Activated CD8-positive, alpha-beta T cell treated with anti-CD3 and anti-CD28 coated beads for 36 hours (primary cell): Measurements from ENCODE around the gene HEPN1. TPM values are rescaled to one million over a fixed set of nuclear protein-coding genes. Genes with fewer than 3 reads are reported as not detected.
A peak's percentile ranks its signal among the peaks of the same experiment; 100 is the strongest.

Source experiments
- ATAC-seq: fragments of 200-7000 bp; cut with Tn5 transposase; one replicate; pipeline ENCODE4 v1.10.0; 2021; ENCODE audit warnings: mild to moderate bottlenecking, moderate library complexity
- CTCF ChIA-PET: fragments of 350-600 bp; sonication (Branson Sonifier 250); formaldehyde crosslinking; loops from one replicate; lab custom pipeline; 2021; ENCODE audit warnings: antibody characterized with exemption; lab: Charles Lee
- POLR2A ChIA-PET: fragments of 350-600 bp; sonication (Branson Sonifier 250); formaldehyde crosslinking; loops from one replicate; lab custom pipeline; 2021; ENCODE audit warnings: antibody characterized with exemption; lab: Charles Lee
- DNase-seq: peaks from one replicate; pipeline ENCODE4 v3.0.0-alpha.2; 2020
- H3K27ac Mint-ChIP-seq: one replicate; pipeline ENCODE4 v1.8.0; 2021; ENCODE audit warnings: mild to moderate bottlenecking, mixed read lengths
- H3K27me3 Mint-ChIP-seq: one replicate; pipeline ENCODE4 v1.8.0; 2021; ENCODE audit warnings: mixed read lengths
- H3K36me3 Mint-ChIP-seq: one replicate; pipeline ENCODE4 v1.8.0; 2021; ENCODE audit warnings: low read depth, mixed read lengths
- H3K4me1 Mint-ChIP-seq: one replicate; pipeline ENCODE4 v1.8.0; 2021; ENCODE audit warnings: low read depth, mixed read lengths
- H3K4me3 Mint-ChIP-seq: one replicate; pipeline ENCODE4 v1.8.0; 2021; ENCODE audit warnings: mild to moderate bottlenecking, moderate library complexity, mixed read lengths
- H3K9me3 Mint-ChIP-seq: one replicate; pipeline ENCODE4 v1.8.0; 2021; ENCODE audit warnings: mixed read lengths
- CTCF ChIP-seq: fragments of 200-600 bp; IDR thresholded peaks from one replicate; pipeline ENCODE4 v1.8.0; 2022; ENCODE audit warnings: antibody characterized with exemption, mild to moderate bottlenecking
- intact Hi-C: fragments of 100-400 bp; cut with micrococcal nuclease; formaldehyde crosslinking; loops from one replicate; pipeline ENCODE4 v1.10.0; 2022
- total RNA-seq, 2 experiments: library from RNA; stranded (reverse); gene quantifications; one replicate each; pipeline ENCODE4 v1.2.3, GENCODE V29; 2021

The HEPN1 gene
- total RNA-seq, 2 experiments from 2014 or later = not detected

GRCh38 chr11:124872741-124873140 is 46.3 kb upstream of the HEPN1 start:
- intact Hi-C loops = no loop called here
- Mint-ChIP-seq H3K27me3 (peaks cover 56% of the 10 kb centered on the region), H3K36me3 (no peaks in the 10 kb centered on the region), H3K27ac (no peak overlapping the region), H3K4me1 (peaks cover 25% of the 10 kb centered on the region), H3K4me3 (no peak overlapping the region), H3K9me3 (no peaks in the 10 kb centered on the region)
- ChIA-PET CTCF (interaction anchor here (0.7 to 1.0 kb wide), 2 partner anchors 36 to 79 kb away, joined by 3 read pairs; no protein-coding TSS in a partner anchor), POLR2A (no interaction called here)
- DNase-seq (no peak), ATAC-seq (no peak)
- TF ChIP-seq CTCF = no peak

- peaks cover 21% of the 10 kb centered on the region for H3K4me1 Mint-ChIP-seq
- CTCF ChIA-PET = interaction anchor here (1.2 kb wide), 2 partner anchors 19 to 36 kb away, joined by 4 read pairs; no protein-coding TSS in a partner anchor
Measured at GRCh38 chr11:124873951-124874350, 45.1 kb upstream of the HEPN1 start.

GRCh38 chr11:124874571-124875255 is 44.3 kb upstream of the HEPN1 start:
- Mint-ChIP-seq H3K27ac (no peak overlapping the region), H3K36me3 (no peaks in the 10 kb centered on the region), H3K27me3 (peaks cover 37% of the 10 kb centered on the region), H3K4me1 (peaks cover 16% of the 10 kb centered on the region), H3K4me3 (no peak overlapping the region), H3K9me3 (no peaks in the 10 kb centered on the region)
- TF ChIP-seq CTCF = no peak
- no peak for ATAC-seq
- POLR2A ChIA-PET = interaction anchor here (0.6 to 1.0 kb wide), 2 partner anchors 68 to 75 kb away, joined by 3 read pairs; partner anchors contain the start of gene MSANTD2
- intact Hi-C loops = no loop called here
- CTCF ChIA-PET = interaction anchor here (1.2 to 1.8 kb wide), 3 partner anchors 18 to 37 kb away, joined by 4 to 7 read pairs (median 4); no protein-coding TSS in a partner anchor
- no peak for DNase-seq

More at GRCh38 chr11:124873951-124874350, 45.1 kb upstream of the HEPN1 start:
- Mint-ChIP-seq H3K9me3 (no peaks in the 10 kb centered on the region), H3K27me3 (peaks cover 44% of the 10 kb centered on the region), H3K27ac (no peak overlapping the region), H3K36me3 (no peaks in the 10 kb centered on the region), H3K4me3 (no peak overlapping the region)
- POLR2A ChIA-PET = interaction anchor here (0.6 kb wide), 1 partner anchor 67 kb away, joined by 3 read pairs; no protein-coding TSS in a partner anchor
- no peak for ATAC-seq
- DNase-seq = no peak
- TF ChIP-seq CTCF = no peak
- intact Hi-C loops = no loop called here

- no peak for TF ChIP-seq CTCF
- H3K4me1 Mint-ChIP-seq = peaks cover 16% of the 10 kb centered on the region
- peak overlapping the region; percentile 51 for H3K4me3 Mint-ChIP-seq
- H3K36me3 Mint-ChIP-seq = no peaks in the 10 kb centered on the region
- peaks cover 31% of the 10 kb centered on the region for H3K27me3 Mint-ChIP-seq
- ATAC-seq (no peak), DNase-seq (no peak)
- POLR2A ChIA-PET = interaction anchor here (1.0 kb wide), 1 partner anchor 75 kb away, joined by 3 read pairs; the partner anchor contains the start of gene MSANTD2
- CTCF ChIA-PET = interaction anchor here (1.2 to 1.8 kb wide), 9 partner anchors 9 to 84 kb away, joined by 5 to 24 read pairs (median 7); partner anchors contain the start of genes CCDC15 and ROBO3
- H3K9me3 Mint-ChIP-seq = no peaks in the 10 kb centered on the region
- H3K27ac Mint-ChIP-seq = no peak overlapping the region
- intact Hi-C loops = no loop called here
Measured at GRCh38 chr11:124875401-124875800, 43.6 kb upstream of the HEPN1 start.
